ENCODE measurements around the gene RPLP2. TPM values are rescaled to one million over a fixed set of nuclear protein-coding genes. Genes with fewer than 3 reads are reported as not detected.

The RPLP2 gene
- total and polyA plus RNA-seq, 2 experiments from 2014 or later: 263 to 726 TPM

DNA sequence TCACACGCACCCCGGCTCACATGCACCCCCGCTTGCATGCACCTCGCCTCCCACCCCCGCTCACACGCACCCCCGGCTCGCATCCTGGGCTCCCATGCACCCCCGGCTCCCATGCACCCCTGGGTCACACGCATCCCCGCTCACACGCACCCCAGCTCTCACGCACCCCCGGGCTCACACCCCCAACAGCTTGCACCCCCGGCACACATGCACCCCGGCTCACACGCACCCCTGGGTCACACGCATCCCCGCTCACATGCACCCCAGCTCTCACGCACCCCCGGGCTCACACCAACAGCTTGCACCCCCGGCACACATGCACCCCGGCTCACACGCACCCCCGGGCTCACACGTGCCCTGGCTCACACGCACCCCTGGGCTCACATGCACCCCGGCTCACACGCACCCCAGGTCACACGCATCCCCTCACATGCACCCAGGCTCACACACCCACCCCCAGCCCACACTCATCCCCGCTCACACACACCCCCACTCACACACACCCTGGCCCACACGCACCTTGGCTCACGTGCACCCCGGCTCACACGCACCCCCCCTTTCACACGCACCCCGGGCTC is 49.1 kb downstream of the RPLP2 start:
- H3K9ac ChIP-seq: no peak overlapping the region
- H3K79me2 ChIP-seq (ENCODE audit: insufficient read depth): 0 out of 2 replicates have a peak, but pooled peaks cover 5% of the 10 kb centered on the region
- WGBS, 2 experiments (ENCODE audit: low coverage in 1 of 2, low lambda C conversion rate in 2 of 2, missing lambda C conversion rate in 2 of 2): 78 to 93% methylated on average over 3 to 37 of the region's 37 CpGs
- H2AFZ ChIP-seq: no peak overlapping the region
- H3K27ac ChIP-seq: no peak overlapping the region
- 0 out of 2 replicates have a peak, but pooled peaks cover 7% of the 10 kb centered on the region for H3K4me1 ChIP-seq (ENCODE audit: insufficient read depth)
- no peaks in the 10 kb centered on the region for H3K27me3 ChIP-seq (replicated peaks; ENCODE audit: insufficient read depth)
- in situ Hi-C loops (cut with MboI): no loop called here
- TF ChIP-seq EZH2 (IDR thresholded peaks at IDR 0.05; ENCODE audit: insufficient read depth, poor library complexity, severe bottlenecking): no peak
- TF ChIP-seq EZH2phosphoT487 (IDR thresholded peaks at IDR 0.05; ENCODE audit: insufficient read depth, low read depth): no peak
- H3K4me3 ChIP-seq: no peak overlapping the region
- H3K9me2 ChIP-seq (ENCODE audit: insufficient read depth): no peaks in the 10 kb centered on the region
- H4K20me1 ChIP-seq (ENCODE audit: insufficient read depth): no peaks in the 10 kb centered on the region
- no peak for DNase-seq
- H3F3A ChIP-seq (ENCODE audit: insufficient read depth): no peaks in the 10 kb centered on the region
- H3K36me3 ChIP-seq (ENCODE audit: low read depth): no peaks in the 10 kb centered on the region
- no peak overlapping the region for H3K4me2 ChIP-seq (ENCODE audit: unreplicated experiment)
- H3K9me3 ChIP-seq (ENCODE audit: low read depth): no peaks in the 10 kb centered on the region

DNA sequence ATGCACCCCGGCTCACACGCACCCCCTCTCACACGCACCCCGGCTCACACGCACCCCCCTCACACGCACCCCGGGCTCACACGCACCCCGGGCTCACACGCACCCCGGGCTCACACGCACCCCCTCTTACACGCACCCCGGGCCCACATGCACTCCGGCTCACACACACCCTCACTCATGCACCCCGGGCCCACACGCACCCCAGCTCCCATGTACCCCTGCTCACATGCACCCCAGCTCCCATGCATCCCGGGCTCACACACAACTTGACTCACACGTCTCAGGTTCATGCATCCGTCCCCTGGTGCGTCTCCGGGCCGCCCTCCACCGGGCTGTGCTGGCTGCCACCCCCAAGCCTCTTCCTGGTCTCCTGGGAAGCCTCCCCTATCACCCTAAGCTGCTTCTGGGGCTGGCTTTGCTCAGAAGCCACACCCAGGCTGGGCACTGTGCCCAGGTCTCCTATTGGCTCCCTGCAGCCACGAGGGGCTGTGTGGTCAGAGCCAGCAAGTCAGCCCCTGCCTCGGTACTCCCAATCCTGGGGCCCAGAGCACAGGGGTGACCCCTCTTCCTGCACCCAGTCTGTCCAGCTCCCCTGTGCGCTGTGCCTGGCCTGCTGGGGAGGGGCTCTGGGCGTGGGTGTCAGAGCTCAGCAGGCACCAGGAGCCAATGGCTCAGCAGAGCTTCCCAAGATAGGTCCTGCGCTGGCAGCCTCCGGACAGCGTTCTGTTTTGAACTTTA is 49.8 kb downstream of the RPLP2 start:
- Histone ChIP-seq H3K27ac (peak overlapping the region; percentile 25; the same call in 1 of the 2 replicates), H3F3A (ENCODE audit: insufficient read depth) (no peaks in the 10 kb centered on the region), H3K9me2 (ENCODE audit: insufficient read depth) (no peaks in the 10 kb centered on the region), H3K4me3 (no peak overlapping the region), H3K4me2 (ENCODE audit: unreplicated experiment) (peak overlapping the region; percentile 48), H3K4me1 (ENCODE audit: insufficient read depth) (0 out of 2 replicates have a peak, but pooled peaks cover 7% of the 10 kb centered on the region), H4K20me1 (ENCODE audit: insufficient read depth) (no peaks in the 10 kb centered on the region), H3K27me3 (replicated peaks; ENCODE audit: insufficient read depth) (no peaks in the 10 kb centered on the region), H3K79me2 (ENCODE audit: insufficient read depth) (0 out of 2 replicates have a peak, but pooled peaks cover 5% of the 10 kb centered on the region), H3K9me3 (ENCODE audit: low read depth) (no peaks in the 10 kb centered on the region), H2AFZ (no peak overlapping the region), H3K36me3 (ENCODE audit: low read depth) (no peaks in the 10 kb centered on the region), H3K9ac (peak overlapping the region; percentile 42; the same call in 1 of the 2 replicates)
- DNase-seq: peak; percentile 91
- in situ Hi-C loops (cut with MboI): no loop called here
- 28 to 37% methylated on average over 14 to 31 of the region's 31 CpGs for WGBS, 2 experiments (ENCODE audit: low coverage in 1 of 2, low lambda C conversion rate in 2 of 2, missing lambda C conversion rate in 2 of 2)
- TF ChIP-seq EZH2 (IDR thresholded peaks at IDR 0.05; ENCODE audit: insufficient read depth, poor library complexity, severe bottlenecking) (no peak), EZH2phosphoT487 (IDR thresholded peaks at IDR 0.05; ENCODE audit: insufficient read depth, low read depth) (no peak)

DNA sequence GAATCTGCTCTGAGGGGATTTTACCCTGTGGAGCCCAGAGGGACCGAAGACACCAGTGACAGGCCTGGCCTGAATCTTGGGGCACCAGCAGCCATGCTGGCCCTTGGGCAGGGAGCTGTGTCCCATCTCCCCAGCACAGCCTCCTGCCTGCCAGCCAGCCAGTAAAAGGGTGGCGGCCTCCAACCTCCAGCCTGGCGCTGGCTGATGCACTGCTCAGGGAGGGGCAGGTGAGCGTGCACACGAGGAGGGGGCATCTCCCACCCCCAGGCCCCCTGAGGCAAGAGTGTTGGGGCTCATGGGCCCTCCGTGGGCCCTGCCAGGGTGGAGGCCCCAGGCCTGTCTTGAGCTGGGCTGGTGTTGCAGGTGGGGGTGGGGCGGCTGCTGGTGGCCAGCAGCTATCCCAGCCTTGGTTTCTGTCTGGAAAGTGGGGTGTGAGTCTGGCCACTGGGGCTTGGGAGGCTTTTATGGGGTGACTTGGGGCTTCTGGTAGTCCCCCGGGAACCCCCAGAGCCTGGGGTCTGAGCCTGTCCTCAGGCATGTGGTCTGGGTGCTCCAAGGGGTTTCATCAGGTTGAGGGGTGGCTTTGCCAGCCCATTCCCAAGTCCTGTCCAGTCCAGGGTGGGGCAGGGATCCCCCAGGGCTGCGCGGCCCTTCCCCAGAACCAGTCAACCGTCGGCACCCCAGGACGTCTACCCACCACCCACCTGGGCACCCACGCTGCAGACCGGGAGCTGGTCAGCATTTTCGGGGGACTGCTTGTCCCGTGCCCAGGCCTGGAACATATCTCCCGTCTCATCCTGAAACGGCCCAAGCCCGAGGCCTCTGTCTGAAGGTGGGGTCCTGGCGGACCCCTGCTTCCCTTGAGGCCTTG is 50.7 kb downstream of the RPLP2 start:
- Histone ChIP-seq H3K4me1 (ENCODE audit: insufficient read depth) (0 out of 2 replicates have a peak, but pooled peaks cover 7% of the 10 kb centered on the region), H3K4me2 (ENCODE audit: unreplicated experiment) (no peak overlapping the region), H3K4me3 (no peak overlapping the region), H3K27ac (peak overlapping the region; percentile 25; the same call in 1 of the 2 replicates), H3K36me3 (ENCODE audit: low read depth) (no peaks in the 10 kb centered on the region), H3K79me2 (ENCODE audit: insufficient read depth) (no peaks in the 10 kb centered on the region), H3K9ac (peak overlapping the region; percentile 42; the same call in 1 of the 2 replicates), H2AFZ (no peak overlapping the region), H3K27me3 (replicated peaks; ENCODE audit: insufficient read depth) (no peaks in the 10 kb centered on the region), H4K20me1 (ENCODE audit: insufficient read depth) (no peaks in the 10 kb centered on the region), H3K9me2 (ENCODE audit: insufficient read depth) (no peaks in the 10 kb centered on the region), H3K9me3 (ENCODE audit: low read depth) (no peaks in the 10 kb centered on the region), H3F3A (ENCODE audit: insufficient read depth) (no peaks in the 10 kb centered on the region)
- no peak for DNase-seq
- in situ Hi-C loops (cut with MboI): no loop called here
- TF ChIP-seq EZH2phosphoT487 (IDR thresholded peaks at IDR 0.05; ENCODE audit: insufficient read depth, low read depth): no peak
- no peak for TF ChIP-seq EZH2 (IDR thresholded peaks at IDR 0.05; ENCODE audit: insufficient read depth, poor library complexity, severe bottlenecking)
- WGBS, 2 experiments (ENCODE audit: low coverage in 1 of 2, low lambda C conversion rate in 2 of 2, missing lambda C conversion rate in 2 of 2): 87 to 90% methylated on average over 20 to 21 of the region's 21 CpGs

DNA sequence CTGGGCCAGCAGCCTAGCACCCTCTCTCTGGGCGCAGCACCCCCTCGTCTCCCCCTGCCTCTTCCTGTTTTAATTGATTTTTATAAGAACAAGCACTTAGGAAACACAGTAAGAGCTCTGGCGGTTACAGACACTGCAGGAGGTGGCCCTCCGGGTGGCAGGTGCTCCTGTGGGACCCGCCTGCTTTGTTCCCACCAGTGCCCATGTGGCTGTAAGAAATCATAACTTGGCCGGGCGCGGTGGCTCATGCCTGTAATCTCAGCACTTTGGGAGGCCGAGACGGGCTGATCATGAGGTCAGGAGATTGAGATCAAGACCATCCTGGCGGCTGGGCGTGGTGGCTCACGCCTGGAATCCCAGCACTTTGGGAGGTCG is 51.3 kb downstream of the RPLP2 start:
- Histone ChIP-seq H2AFZ (no peak overlapping the region), H3K9me3 (ENCODE audit: low read depth) (no peaks in the 10 kb centered on the region), H3K9me2 (ENCODE audit: insufficient read depth) (no peaks in the 10 kb centered on the region), H3K9ac (no peak overlapping the region), H3K4me1 (ENCODE audit: insufficient read depth) (0 out of 2 replicates have a peak, but pooled peaks cover 7% of the 10 kb centered on the region), H3K27me3 (replicated peaks; ENCODE audit: insufficient read depth) (no peaks in the 10 kb centered on the region), H3K27ac (no peak overlapping the region), H3K36me3 (ENCODE audit: low read depth) (no peaks in the 10 kb centered on the region), H3K79me2 (ENCODE audit: insufficient read depth) (no peaks in the 10 kb centered on the region), H4K20me1 (ENCODE audit: insufficient read depth) (no peaks in the 10 kb centered on the region), H3K4me3 (no peak overlapping the region), H3K4me2 (ENCODE audit: unreplicated experiment) (no peak overlapping the region), H3F3A (ENCODE audit: insufficient read depth) (no peaks in the 10 kb centered on the region)
- in situ Hi-C loops (cut with MboI): no loop called here
- no peak for DNase-seq
- no peak for TF ChIP-seq EZH2 (IDR thresholded peaks at IDR 0.05; ENCODE audit: insufficient read depth, poor library complexity, severe bottlenecking)
- TF ChIP-seq EZH2phosphoT487 (IDR thresholded peaks at IDR 0.05; ENCODE audit: insufficient read depth, low read depth): no peak
- WGBS, 2 experiments (ENCODE audit: low coverage in 1 of 2, low lambda C conversion rate in 2 of 2, missing lambda C conversion rate in 2 of 2): 96 to 98% methylated on average over 14 of the region's 14 CpGs

Data from GM23248 (cell line).